GM21737 (cell line): ENCODE results near the gene ZNF853.
"Not testable (repeated sequence)": the region's sequence is repeated elsewhere in the genome, so short reads cannot be mapped to it uniquely, and the experiment has no call there.

Source experiments
- ATAC-seq: cut with Tn5 transposase; IDR thresholded peaks from one replicate; pipeline ENCODE4 v1.9.1; 2021; ENCODE audit warnings: mild to moderate bottlenecking, moderate library complexity; ENCODE audit not compliant: unreplicated experiment

ZNF853 gene

DNA sequence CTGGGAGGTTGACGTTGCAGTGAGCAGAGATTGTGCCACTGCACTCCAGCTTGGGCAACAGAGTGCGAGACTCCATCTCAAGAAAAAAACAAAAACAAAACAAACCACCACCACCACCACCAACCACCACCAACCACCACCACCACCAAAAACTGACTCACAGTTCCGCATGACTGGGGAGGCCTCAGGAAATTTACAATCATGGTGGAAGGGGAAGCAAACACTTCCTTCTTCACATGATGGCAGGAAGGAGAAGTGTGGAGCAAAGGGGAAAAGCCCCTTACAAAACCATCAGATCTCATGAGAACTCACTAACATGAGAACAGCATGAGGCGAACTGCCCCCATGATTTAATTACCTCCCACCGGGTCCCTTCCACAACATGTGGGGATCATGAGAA lies 19.6 kb downstream of the ZNF853 start:
- not testable (repeated sequence) for ATAC-seq

- ATAC-seq = peak; percentile 56
Observed at GRCh38 chr7:6636741-6637543, 21.5 kb downstream of the ZNF853 start, which contains the start of gene ZNF316. ZNF316 (plus strand) TSS chr7:6637318; CDS start chr7:6642410, 5,092 bp downstream.

- ATAC-seq = peak; percentile 76
Observed at GRCh38 chr7:6637544-6638229, 22.3 kb downstream of the ZNF853 start.

DNA sequence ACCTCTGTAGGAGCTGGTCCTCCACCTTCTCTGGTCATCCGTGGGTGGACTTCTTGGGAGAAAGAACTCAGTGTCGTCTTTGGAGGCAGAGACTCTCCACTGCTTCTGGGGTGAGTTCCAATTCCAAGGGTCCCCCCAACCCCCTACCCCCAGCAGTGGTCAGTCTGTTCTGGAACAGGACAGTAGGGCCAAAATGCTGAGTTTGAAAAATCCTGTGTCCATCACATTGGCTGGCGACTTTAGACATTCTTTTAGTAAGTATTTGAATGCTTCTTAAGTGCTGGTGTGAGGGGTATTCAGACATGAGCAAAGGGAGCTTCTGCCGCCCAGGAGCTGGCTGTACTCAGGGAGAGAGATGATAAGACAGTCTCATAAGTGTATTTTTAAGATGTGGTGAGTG lies 23.6 kb downstream of the ZNF853 start:
- ATAC-seq = no peak

- no peak for ATAC-seq
Observed at GRCh38 chr7:6639627-6640026, 24.2 kb downstream of the ZNF853 start.

DNA sequence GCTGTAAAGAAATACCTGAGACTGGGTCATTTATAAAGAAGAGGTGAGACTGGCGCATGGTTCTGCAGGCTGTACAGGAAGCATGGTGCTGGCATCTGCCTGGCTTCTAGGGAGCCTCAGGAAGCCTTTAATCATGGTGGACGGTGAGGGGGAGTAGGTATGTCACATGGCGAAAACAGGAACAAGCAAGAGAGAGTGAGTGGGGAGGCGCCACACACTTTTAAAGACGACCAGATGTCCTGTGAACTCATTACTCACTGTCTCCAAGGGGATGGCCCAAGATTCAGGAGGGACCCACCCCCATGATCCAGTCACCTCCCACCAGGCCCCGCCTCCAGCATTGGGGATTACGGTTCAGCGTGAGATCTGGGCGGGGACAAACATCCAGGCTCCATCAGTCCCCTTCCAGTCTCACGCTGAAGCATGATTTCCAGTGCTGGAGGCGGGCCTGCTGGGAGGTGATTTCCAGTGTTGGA lies 24.9 kb downstream of the ZNF853 start:
- ATAC-seq = no peak

DNA sequence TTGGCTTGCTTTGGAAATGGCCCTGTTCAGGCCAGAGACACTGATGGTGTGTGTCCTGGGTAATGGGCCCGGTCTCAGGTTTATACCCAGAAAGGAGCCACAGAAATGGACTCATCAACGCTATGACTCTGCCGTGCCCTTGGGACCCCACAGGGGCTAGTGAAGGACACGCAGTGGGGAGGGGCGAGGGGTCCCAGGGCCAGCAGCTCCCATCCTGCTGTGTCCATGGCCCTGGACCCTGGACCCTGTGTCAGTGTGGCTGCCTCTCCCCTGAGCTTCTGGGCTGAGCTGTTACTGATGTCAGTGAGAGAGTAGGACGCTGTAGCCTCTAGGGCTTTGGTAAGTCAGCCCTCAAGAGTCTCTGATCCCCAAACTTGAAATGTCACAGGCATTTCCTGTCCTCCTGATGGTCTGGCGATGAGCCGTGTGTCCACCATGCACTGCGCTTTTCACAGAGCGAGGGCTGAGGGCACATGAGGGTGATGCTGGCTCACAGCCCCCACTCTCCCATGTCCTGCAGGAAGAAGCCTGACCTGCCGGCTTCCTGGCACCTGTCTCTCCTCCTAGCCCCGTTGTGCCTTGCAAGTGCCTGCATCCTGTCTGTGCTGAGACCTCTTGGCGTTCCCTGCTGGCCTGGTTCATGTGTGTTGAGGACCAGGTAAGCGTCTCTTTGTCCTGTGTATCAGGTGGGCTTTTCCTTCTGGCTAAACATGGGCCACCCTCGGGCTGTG lies 26.1 kb downstream of the ZNF853 start:
- ATAC-seq = no peak

DNA sequence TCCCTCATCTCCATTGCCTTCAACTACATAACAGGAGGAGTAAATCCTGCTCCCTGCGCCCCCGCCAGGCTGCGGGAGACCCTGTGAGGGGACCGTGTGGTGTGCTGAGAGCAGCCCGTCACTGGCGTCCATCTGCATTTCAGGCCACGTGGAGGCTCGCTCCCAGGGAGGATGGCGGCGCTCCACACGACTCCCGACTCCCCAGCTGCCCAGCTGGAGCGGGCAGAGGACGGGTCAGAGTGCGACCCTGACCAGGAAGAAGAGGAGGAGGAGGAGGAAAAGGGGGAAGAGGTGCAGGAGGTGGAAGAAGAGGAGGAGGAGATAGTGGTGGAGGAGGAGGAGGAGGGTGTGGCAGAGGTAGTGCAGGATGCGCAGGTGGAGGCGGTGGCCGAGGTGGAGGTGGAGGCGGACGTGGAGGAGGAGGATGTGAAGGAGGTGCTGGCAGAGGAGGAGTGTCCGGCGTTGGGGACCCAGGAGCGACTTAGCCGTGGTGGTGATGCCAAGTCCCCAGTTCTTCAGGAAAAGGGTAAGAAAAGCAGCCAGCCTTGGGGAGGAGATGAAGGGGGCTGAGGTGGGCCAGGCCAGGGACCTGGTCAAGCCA lies 26.9 kb downstream of the ZNF853 start:
- ATAC-seq = no peak

DNA sequence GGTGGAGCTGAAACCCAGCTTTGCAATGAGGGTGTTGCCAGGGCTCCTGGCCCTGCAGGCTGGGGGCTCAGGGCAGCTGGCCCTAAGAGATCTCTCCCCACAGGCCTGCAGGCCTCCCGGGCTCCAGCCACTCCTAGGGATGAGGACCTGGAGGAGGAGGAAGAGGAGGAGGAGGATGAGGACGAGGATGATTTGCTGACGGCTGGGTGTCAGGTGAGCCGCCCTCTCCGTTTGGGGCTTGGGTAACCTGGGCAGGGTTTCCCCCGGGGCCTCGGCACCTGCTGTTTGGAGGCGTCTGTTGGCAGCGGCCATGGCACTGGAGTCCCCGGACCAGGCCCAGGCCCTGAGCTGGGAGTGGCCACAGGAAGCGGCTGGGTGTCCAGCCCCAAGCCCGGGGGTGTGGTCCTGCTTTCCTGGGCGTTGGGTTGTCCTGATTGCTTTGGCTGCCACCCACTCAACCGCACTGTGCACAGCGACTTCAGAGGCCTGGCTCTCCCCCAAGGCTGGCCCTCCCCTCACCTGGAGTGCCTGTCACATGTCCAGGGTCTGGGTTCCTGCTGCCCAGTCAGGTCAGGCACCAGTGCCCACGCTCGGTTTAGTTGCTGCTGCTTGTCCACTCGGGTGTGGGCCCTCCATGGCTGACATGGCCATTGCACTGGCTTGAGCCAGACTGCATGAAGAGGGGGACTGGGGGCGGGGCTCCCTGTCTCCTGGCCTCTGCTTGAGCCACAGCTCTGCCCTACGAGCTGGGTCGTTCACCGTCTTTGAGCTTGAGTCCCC lies 27.6 kb downstream of the ZNF853 start:
- ATAC-seq = no peak

DNA sequence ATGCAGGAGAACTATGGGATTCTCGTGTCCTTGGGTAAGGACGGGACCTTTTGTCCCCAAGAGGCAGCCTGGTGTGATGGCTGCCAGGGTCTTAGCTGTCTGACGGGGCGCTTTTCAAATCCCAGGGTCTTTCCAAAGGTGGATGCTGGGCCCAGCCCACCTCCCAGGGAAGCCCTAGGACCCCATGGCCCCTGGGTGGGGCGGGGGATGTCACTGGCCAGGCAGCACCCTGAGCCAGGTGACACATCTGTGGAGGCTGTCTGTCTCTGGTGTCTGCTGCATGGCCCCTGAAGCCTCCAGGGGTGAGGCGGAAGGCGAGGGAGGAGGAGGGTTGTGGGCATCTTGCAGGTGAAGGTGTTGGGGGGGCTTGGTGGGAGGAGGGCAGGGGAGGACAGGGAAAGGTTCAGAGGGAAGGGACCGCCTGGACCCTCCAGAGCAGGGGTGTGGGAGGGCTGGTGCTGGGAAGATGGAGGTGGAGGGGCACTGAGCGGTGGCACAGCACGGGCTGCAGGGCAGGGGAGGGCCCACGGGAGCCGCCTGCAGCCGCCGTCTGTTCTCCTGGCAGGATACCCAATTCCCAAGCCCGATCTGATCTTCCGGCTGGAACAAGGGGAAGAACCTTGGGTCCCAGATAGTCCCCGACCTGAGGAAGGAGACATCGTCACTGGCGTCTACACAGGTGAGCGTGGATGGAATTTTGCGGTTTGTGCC lies 28.7 kb downstream of the ZNF853 start:
- no peak for ATAC-seq

DNA sequence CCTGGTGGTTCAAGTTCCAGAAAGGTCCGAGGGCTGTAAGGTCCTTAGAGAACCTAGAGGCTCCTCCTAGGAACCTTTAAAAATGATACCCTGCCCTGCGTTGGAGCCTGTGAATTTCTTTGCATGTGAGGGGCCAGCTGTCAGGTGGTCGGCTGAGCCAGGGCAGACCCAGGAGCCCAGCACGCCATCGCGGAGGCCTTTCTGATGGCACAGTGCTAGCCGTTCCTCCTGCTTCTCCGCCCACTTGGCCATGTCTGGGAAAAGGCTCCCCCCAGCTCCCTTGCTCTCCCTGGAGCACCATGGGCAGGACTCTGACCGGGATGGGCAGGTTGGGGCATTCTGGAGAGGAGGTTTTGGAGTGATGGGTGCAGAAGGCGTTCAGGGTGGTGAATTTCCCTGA lies 29.3 kb downstream of the ZNF853 start:
- ATAC-seq = no peak

DNA sequence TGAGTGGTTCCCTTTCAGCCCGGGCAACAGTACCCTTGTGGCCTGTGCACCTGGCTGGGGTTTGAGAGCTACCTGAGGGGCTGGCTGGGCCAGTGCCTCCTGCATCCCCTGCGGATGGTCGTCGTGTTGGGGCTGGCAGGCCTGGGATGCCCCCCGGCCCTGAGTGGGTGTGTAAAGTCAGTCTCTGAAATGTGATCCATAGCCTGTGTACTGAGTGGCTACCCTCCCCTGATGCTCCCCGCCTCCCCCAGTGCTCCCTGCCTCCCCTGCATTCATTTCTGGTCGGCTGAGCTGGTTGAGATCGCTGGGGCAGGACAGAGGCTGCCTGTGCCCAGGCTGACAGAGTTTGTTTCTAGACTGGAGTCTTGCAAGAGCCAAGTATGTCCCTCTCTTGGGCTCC lies 31.1 kb downstream of the ZNF853 start:
- ATAC-seq = no peak

DNA sequence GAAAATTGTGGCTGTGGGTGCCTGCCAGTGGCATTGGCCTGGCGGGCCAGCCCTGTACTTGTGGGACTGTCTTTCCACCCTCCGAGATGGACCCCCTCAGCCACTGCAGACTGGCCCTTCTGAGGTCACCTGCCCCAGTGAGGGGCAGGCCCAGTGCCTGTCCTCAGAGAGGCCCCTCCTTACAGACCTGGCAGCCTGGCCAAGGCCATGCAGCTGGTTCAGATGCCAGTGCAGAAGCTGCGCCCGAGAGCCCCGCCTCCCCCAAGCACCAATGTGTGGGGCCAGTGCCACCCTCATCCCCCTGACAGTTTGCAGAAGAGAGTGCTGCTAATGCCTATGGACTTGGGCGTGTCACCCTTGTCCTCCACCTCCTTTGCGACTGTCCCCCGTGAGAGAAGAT lies 31.7 kb downstream of the ZNF853 start:
- ATAC-seq = no peak

GRCh38 chr7:6647541-6647940 lies 32.1 kb downstream of the ZNF853 start:
- ATAC-seq = no peak

DNA sequence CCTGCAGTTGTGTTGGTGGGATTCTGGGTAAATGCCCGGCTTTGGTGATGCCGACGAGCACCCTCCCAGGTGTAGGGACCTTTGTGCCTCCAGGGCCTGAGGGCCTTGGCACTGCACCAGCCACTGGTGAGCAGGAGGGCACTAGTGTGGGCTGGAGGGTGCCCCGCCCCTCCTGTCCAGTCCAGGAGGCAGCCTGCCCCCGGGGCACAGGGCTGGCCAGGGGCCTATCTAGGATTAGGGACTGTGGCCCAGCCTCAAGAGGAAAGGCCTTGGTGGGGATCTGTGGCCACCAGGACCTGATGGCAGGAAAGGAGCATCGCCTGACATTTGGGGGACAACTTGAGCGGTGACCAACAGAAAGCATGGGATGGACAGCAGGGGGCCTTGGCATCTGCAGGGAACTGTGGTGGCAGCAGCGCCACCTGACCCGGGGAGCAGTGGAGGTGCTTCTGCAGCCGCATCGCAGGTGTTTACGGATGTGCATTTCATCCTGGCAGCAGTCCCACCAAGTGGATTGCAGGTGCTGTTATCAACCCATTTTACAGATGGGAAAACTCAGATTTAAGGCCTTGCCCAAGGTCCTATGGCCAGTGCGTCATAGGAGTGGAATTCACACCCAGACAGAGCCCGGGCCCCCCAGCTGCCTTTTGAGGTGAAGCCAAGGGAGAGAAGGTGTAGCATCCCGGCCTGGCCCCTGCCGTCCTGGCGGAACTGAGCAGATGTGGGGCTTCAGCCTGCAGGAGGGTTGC lies 32.8 kb downstream of the ZNF853 start:
- ATAC-seq = no peak

DNA sequence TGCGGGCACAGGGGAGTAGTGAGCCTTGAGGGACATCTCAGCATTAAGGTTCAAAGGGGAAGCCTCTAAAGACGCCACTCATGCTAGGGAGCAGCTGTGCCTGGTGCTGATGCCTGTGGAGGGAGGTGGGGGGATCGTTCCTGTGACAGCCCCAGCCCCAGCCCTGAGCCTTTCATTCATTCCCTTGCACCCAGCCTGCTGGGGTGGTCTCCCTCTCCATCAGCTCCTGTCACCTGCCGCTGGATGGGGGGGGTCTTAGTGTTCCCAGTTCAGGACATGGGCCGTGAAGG lies 33.4 kb downstream of the ZNF853 start:
- ATAC-seq = no peak

DNA sequence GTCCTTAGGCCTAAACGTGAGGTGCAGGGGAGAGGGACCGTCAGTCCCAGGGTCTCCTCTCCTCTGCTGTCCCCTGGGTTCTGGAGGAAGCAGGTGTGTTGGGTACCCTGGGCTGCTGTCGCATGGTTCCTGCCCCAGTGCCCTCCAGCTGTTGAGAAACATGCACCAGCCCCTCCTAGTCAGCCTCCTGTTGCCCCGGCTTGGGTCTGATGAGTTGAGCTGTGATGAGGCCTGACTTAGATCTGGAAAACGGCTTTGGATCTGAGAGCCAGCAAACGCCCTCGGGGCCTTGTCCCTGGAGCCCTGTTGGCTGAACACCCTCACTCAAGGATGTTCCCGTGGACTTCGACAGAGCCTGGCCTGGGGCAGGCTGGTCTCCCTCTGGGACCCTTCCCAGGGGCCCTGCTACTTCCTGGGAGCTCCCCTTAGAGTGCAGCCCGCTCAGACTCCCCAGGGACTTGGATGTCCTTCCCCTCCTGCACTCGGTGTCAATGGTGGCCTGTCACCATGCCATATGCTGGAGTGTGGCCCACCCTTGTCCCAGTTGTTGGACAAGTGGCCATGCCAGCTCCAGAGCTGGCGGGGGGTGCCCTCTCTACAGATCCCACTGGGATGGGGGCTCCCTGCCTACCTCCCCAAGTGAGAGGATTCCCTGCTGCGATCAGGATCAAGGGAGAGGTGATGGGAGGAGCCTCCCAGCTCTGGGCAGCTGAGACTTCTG lies 34.0 kb downstream of the ZNF853 start:
- no peak for ATAC-seq

GRCh38 chr7:6650086-6650485 lies 34.7 kb downstream of the ZNF853 start:
- ATAC-seq = no peak
